ENCODE data around the gene OGFOD2.

DNA sequence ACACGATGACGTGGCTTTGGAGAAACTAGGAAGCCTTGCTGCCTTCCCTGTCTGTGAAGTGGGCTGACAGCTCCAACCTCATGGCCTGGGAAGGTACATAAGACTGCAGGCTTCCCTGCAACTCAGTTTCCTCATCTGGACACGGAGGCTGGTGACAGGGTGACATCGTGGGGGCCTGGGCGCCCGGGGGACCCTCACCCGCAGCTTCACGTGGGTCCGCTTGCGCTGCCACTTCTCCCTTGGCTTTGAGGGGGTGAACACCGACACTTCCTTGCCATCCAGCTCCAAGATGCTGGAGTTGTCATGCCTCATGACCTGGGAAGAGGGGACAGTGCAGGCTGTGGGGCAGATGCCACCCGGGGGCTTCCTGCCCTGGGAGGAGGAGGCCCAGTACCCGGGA is 13.0 kb downstream of the OGFOD2 start:
- TF ChIP-seq, protein P1, sequence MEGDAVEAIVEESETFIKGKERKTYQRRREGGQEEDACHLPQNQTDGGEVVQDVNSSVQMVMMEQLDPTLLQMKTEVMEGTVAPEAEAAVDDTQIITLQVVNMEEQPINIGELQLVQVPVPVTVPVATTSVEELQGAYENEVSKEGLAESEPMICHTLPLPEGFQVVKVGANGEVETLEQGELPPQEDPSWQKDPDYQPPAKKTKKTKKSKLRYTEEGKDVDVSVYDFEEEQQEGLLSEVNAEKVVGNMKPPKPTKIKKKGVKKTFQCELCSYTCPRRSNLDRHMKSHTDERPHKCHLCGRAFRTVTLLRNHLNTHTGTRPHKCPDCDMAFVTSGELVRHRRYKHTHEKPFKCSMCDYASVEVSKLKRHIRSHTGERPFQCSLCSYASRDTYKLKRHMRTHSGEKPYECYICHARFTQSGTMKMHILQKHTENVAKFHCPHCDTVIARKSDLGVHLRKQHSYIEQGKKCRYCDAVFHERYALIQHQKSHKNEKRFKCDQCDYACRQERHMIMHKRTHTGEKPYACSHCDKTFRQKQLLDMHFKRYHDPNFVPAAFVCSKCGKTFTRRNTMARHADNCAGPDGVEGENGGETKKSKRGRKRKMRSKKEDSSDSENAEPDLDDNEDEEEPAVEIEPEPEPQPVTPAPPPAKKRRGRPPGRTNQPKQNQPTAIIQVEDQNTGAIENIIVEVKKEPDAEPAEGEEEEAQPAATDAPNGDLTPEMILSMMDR (IDR thresholded peaks at IDR 0.05), result no peak
- TF ChIP-seq POLR2A (IDR thresholded peaks at IDR 0.05), result no peak

Measured in heart left ventricle (tissue), 13 donors.